ENCODE results near the gene MZF1. TPM values are rescaled to one million over a fixed set of nuclear protein-coding genes. Genes with fewer than 3 reads are reported as not detected.

Gene MZF1
- total and polyA plus RNA-seq, 10 of the 15 experiments (the other 5 are each of a cell fraction or from before 2014, with no cell fraction given) = 0.38 to 14.7 (median 7.2) TPM

DNA sequence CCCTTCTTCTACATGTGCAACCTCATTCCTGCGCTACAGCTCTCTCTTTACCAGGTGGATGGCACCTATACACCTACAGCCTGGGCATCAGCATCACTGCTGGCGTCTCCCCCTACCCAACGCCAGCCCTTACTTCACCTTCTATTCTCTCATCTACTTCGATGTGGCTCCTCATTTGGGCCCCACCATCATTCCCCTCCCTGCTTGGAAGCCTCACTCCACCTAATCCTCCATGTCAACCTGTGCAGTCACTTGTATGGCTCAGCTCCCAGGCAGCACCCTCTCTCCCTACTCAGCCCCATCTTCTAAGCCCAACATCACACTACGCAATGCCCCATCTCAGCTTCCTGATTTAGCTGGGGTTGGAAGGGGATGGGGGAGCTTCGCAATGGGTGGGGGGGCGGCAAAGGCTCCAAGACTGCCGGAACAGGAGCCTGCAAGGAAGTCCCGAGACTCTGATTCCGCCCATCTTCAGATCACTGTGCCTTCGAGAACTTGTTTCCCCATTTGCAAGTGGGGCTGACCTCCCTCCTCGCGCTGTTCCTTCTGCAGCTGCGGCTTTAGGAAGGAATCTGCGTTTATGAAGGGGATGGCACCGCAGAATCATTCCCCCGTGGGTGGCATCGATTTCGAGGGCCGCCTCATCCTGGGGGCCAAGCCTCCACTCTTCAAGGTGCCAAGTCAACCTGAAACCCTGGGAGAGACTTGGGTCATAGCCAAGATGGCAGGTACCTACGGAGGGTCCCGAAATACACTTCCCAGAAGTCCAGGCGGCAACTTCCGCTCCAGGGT is 913 bp downstream of the MZF1 start (continued):
- TF ChIP-seq, protein P1, sequence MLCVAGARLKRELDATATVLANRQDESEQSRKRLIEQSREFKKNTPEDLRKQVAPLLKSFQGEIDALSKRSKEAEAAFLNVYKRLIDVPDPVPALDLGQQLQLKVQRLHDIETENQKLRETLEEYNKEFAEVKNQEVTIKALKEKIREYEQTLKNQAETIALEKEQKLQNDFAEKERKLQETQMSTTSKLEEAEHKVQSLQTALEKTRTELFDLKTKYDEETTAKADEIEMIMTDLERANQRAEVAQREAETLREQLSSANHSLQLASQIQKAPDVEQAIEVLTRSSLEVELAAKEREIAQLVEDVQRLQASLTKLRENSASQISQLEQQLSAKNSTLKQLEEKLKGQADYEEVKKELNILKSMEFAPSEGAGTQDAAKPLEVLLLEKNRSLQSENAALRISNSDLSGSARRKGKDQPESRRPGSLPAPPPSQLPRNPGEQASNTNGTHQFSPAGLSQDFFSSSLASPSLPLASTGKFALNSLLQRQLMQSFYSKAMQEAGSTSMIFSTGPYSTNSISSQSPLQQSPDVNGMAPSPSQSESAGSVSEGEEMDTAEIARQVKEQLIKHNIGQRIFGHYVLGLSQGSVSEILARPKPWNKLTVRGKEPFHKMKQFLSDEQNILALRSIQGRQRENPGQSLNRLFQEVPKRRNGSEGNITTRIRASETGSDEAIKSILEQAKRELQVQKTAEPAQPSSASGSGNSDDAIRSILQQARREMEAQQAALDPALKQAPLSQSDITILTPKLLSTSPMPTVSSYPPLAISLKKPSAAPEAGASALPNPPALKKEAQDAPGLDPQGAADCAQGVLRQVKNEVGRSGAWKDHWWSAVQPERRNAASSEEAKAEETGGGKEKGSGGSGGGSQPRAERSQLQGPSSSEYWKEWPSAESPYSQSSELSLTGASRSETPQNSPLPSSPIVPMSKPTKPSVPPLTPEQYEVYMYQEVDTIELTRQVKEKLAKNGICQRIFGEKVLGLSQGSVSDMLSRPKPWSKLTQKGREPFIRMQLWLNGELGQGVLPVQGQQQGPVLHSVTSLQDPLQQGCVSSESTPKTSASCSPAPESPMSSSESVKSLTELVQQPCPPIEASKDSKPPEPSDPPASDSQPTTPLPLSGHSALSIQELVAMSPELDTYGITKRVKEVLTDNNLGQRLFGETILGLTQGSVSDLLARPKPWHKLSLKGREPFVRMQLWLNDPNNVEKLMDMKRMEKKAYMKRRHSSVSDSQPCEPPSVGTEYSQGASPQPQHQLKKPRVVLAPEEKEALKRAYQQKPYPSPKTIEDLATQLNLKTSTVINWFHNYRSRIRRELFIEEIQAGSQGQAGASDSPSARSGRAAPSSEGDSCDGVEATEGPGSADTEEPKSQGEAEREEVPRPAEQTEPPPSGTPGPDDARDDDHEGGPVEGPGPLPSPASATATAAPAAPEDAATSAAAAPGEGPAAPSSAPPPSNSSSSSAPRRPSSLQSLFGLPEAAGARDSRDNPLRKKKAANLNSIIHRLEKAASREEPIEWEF (IDR thresholded peaks at IDR 0.05; ENCODE audit: insufficient replicate concordance, low read depth, low read length) = no peak
- TF ChIP-seq, protein P2, sequence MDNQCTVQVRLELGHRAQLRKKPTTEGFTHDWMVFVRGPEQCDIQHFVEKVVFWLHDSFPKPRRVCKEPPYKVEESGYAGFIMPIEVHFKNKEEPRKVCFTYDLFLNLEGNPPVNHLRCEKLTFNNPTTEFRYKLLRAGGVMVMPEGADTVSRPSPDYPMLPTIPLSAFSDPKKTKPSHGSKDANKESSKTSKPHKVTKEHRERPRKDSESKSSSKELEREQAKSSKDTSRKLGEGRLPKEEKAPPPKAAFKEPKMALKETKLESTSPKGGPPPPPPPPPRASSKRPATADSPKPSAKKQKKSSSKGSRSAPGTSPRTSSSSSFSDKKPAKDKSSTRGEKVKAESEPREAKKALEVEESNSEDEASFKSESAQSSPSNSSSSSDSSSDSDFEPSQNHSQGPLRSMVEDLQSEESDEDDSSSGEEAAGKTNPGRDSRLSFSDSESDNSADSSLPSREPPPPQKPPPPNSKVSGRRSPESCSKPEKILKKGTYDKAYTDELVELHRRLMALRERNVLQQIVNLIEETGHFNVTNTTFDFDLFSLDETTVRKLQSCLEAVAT (IDR thresholded peaks at IDR 0.05) = peak; percentile 84
- no peak for TF ChIP-seq BMI1 (IDR thresholded peaks at IDR 0.05; ENCODE audit: borderline replicate concordance)
- TF ChIP-seq RAD21 (IDR thresholded peaks at IDR 0.05; ENCODE audit: insufficient read depth, low read depth, low read length) = no peak
- no peak for TF ChIP-seq NBN (IDR thresholded peaks at IDR 0.05)
- no peak for TF ChIP-seq GATAD2B (conservative IDR thresholded peaks at IDR 0.05; ENCODE audit: low read depth)
- TF ChIP-seq, protein P3, sequence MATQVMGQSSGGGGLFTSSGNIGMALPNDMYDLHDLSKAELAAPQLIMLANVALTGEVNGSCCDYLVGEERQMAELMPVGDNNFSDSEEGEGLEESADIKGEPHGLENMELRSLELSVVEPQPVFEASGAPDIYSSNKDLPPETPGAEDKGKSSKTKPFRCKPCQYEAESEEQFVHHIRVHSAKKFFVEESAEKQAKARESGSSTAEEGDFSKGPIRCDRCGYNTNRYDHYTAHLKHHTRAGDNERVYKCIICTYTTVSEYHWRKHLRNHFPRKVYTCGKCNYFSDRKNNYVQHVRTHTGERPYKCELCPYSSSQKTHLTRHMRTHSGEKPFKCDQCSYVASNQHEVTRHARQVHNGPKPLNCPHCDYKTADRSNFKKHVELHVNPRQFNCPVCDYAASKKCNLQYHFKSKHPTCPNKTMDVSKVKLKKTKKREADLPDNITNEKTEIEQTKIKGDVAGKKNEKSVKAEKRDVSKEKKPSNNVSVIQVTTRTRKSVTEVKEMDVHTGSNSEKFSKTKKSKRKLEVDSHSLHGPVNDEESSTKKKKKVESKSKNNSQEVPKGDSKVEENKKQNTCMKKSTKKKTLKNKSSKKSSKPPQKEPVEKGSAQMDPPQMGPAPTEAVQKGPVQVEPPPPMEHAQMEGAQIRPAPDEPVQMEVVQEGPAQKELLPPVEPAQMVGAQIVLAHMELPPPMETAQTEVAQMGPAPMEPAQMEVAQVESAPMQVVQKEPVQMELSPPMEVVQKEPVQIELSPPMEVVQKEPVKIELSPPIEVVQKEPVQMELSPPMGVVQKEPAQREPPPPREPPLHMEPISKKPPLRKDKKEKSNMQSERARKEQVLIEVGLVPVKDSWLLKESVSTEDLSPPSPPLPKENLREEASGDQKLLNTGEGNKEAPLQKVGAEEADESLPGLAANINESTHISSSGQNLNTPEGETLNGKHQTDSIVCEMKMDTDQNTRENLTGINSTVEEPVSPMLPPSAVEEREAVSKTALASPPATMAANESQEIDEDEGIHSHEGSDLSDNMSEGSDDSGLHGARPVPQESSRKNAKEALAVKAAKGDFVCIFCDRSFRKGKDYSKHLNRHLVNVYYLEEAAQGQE (IDR thresholded peaks at IDR 0.05; ENCODE audit: low read depth, low read length) = no peak
- TF ChIP-seq MTA3 (IDR thresholded peaks at IDR 0.05; ENCODE audit: borderline replicate concordance, low read length) = no peak
- TF ChIP-seq TCF7 (IDR thresholded peaks at IDR 0.05; ENCODE audit: borderline replicate concordance) = no peak
- TF ChIP-seq, protein P4, sequence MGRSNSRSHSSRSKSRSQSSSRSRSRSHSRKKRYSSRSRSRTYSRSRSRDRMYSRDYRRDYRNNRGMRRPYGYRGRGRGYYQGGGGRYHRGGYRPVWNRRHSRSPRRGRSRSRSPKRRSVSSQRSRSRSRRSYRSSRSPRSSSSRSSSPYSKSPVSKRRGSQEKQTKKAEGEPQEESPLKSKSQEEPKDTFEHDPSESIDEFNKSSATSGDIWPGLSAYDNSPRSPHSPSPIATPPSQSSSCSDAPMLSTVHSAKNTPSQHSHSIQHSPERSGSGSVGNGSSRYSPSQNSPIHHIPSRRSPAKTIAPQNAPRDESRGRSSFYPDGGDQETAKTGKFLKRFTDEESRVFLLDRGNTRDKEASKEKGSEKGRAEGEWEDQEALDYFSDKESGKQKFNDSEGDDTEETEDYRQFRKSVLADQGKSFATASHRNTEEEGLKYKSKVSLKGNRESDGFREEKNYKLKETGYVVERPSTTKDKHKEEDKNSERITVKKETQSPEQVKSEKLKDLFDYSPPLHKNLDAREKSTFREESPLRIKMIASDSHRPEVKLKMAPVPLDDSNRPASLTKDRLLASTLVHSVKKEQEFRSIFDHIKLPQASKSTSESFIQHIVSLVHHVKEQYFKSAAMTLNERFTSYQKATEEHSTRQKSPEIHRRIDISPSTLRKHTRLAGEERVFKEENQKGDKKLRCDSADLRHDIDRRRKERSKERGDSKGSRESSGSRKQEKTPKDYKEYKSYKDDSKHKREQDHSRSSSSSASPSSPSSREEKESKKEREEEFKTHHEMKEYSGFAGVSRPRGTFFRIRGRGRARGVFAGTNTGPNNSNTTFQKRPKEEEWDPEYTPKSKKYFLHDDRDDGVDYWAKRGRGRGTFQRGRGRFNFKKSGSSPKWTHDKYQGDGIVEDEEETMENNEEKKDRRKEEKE (IDR thresholded peaks at IDR 0.05) = no peak
